H1 (cell line): ENCODE measurements around the gene PGAP3. TPM values are rescaled to one million over a fixed set of nuclear protein-coding genes. Genes with fewer than 3 reads are reported as not detected.

Source experiments
- CTCF ChIA-PET: fragments of 300-600 bp; sonication (Branson Sonifier 250); formaldehyde crosslinking; loops from one replicate; lab custom pipeline; 2021; ENCODE audit not compliant: partially characterized antibody; lab: Charles Lee
- POLR2A ChIA-PET: fragments of 300-600 bp; sonication (Branson Sonifier 250); formaldehyde crosslinking; loops from one replicate; lab custom pipeline; 2021; ENCODE audit warnings: inconsistent platforms; ENCODE audit not compliant: partially characterized antibody; lab: Charles Lee
- DNase-seq, 2 experiments: peaks; one replicate each; pipeline versions ENCODE4 v3.0.0 to v3.0.0-alpha.2; 2010 to 2022; ENCODE audit warnings: low spot score in 2 of 2, low read depth in 1 of 2, mixed read lengths in 1 of 2
- FAIRE-seq: peaks from 2 replicates; lab custom pipeline; 2011; peaks lifted over from hg19 to GRCh38; lab: Jason Lieb, UNC
- H2AFZ ChIP-seq: 2 replicates; pipeline ENCODE4 v1.8.1; 2012; ENCODE audit warnings: low read length, inconsistent platforms
- H2AK5ac ChIP-seq: 2 replicates; pipeline ENCODE4 v1.6.1; 2013; ENCODE audit warnings: low read depth, low read length
- H2BK120ac ChIP-seq: replicated peaks from 2 replicates; pipeline ENCODE3; 2013; ENCODE audit warnings: low read depth, low read length, inconsistent platforms
- H2BK12ac ChIP-seq: 2 replicates; pipeline ENCODE4 v1.6.1; 2013; ENCODE audit warnings: low read depth, low read length
- H2BK15ac ChIP-seq: 2 replicates; pipeline ENCODE4 v1.6.1; 2013; ENCODE audit warnings: low read length
- H2BK20ac ChIP-seq: 2 replicates; pipeline ENCODE4 v1.6.1; 2013; ENCODE audit warnings: low read length
- H2BK5ac ChIP-seq: 2 replicates; pipeline ENCODE4 v1.6.1; 2013; ENCODE audit warnings: low read depth, low read length
- H3K14ac ChIP-seq: 2 replicates; pipeline ENCODE4 v1.6.1; 2013; ENCODE audit warnings: inconsistent platforms; ENCODE audit not compliant: insufficient read length
- H3K18ac ChIP-seq: 2 replicates; pipeline ENCODE4 v1.6.1; 2013; ENCODE audit warnings: low read length; ENCODE audit errors: extremely low read depth
- H3K23ac ChIP-seq: 2 replicates; pipeline ENCODE4 v1.6.1; 2013; ENCODE audit warnings: inconsistent platforms; ENCODE audit not compliant: insufficient read length
- H3K23me2 ChIP-seq: 2 replicates; pipeline ENCODE4 v1.6.1; 2013; ENCODE audit warnings: low read depth, low read length
- H3K27ac ChIP-seq: 2 replicates; pipeline ENCODE4 v1.6.1; 2011; ENCODE audit warnings: low read depth, low read length, inconsistent platforms
- H3K27me3 ChIP-seq, 4 experiments: replicated peaks in 1 of 4; 1 replicate in 1 of 4; 2 replicates in 3 of 4; pipeline versions ENCODE4 v1.6.1 to v1.8.1; 2011 to 2013; ENCODE audit warnings: low read length in 3 of 4, mild to moderate bottlenecking in 3 of 4, inconsistent platforms in 2 of 4, mixed read lengths in 2 of 4, moderate library complexity in 1 of 4; ENCODE audit not compliant: control insufficient read depth in 3 of 4, insufficient read depth in 3 of 4; ENCODE audit errors: extremely low read depth in 1 of 4
- H3K36me3 ChIP-seq, 4 experiments: 2 replicates each; pipeline versions ENCODE4 v1.6.1 to v1.8.1; 2011 to 2013; ENCODE audit warnings: mild to moderate bottlenecking in 4 of 4, low read length in 3 of 4, moderate library complexity in 2 of 4, control low read depth in 1 of 4, inconsistent platforms in 1 of 4; ENCODE audit not compliant: insufficient read depth in 4 of 4, control insufficient read depth in 2 of 4
- H3K4ac ChIP-seq: replicated peaks from 2 replicates; pipeline ENCODE3; 2013; ENCODE audit warnings: low read length, low read depth, mixed read lengths, inconsistent platforms; ENCODE audit not compliant: insufficient read length
- H3K4me1 ChIP-seq, 4 experiments: replicated peaks in 1 of 4; 1 replicate in 1 of 4; 2 replicates in 3 of 4; pipeline versions ENCODE4 v1.6.1 to v1.8.1; 2011 to 2013; ENCODE audit warnings: low read length in 3 of 4, inconsistent platforms in 2 of 4, mixed read lengths in 1 of 4; ENCODE audit not compliant: insufficient read depth in 4 of 4, control insufficient read depth in 3 of 4
- H3K4me2 ChIP-seq, 2 experiments: 2 replicates each; pipeline versions ENCODE4 v1.6.1 to v1.8.1; 2011 to 2013; ENCODE audit warnings: low read depth in 2 of 2, low read length in 2 of 2, control low read depth in 1 of 2, inconsistent platforms in 1 of 2, mild to moderate bottlenecking in 1 of 2; ENCODE audit not compliant: insufficient read depth in 1 of 2
- H3K4me3 ChIP-seq, 4 experiments: fragments of 200-600, 300-600 bp in 1 of 4; sonication (generic), shearing (Covaris generic), sonication (Bioruptor Twin) in 1 of 4; 2 replicates each; pipeline versions ENCODE4 v1.5.1 to v1.8.1; 2011 to 2016; ENCODE audit warnings: low read length in 4 of 4, low read depth in 3 of 4, control low read depth in 2 of 4, inconsistent platforms in 2 of 4, mild to moderate bottlenecking in 2 of 4, mixed read lengths in 1 of 4, moderate library complexity in 1 of 4; ENCODE audit not compliant: insufficient read depth in 2 of 4; ENCODE audit errors: extremely low read depth in 1 of 4
- H3K56ac ChIP-seq: replicated peaks from 2 replicates; pipeline ENCODE3; 2013; ENCODE audit warnings: low read depth, mild to moderate bottlenecking, mixed read lengths, low read length, inconsistent platforms; ENCODE audit not compliant: insufficient read length
- H3K79me1 ChIP-seq: 2 replicates; pipeline ENCODE4 v1.6.1; 2013; ENCODE audit warnings: low read depth, low read length, control low read depth
- H3K79me2 ChIP-seq, 2 experiments: 2 replicates each; pipeline versions ENCODE4 v1.6.1 to v1.8.1; 2012 to 2013; ENCODE audit warnings: low read length in 2 of 2, mild to moderate bottlenecking in 2 of 2, inconsistent platforms in 1 of 2; ENCODE audit not compliant: insufficient read depth in 2 of 2, control insufficient read depth in 1 of 2
- H3K9ac ChIP-seq, 4 experiments: replicated peaks in 1 of 4; 1 replicate in 1 of 4; 2 replicates in 3 of 4; pipeline versions ENCODE4 v1.6.1 to v1.8.1; 2011 to 2013; ENCODE audit warnings: low read depth in 3 of 4, low read length in 3 of 4, control low read depth in 2 of 4, mild to moderate bottlenecking in 2 of 4, moderate library complexity in 2 of 4, inconsistent platforms in 1 of 4; ENCODE audit errors: extremely low read depth in 1 of 4
- H3K9me3 ChIP-seq, 2 experiments: 2 replicates each; pipeline versions ENCODE4 v1.6.1 to v1.8.1; 2012 to 2013; ENCODE audit warnings: mild to moderate bottlenecking in 2 of 2, moderate library complexity in 2 of 2, control low read depth in 1 of 2, inconsistent platforms in 1 of 2, low read depth in 1 of 2, low read length in 1 of 2, mixed read lengths in 1 of 2; ENCODE audit not compliant: insufficient read depth in 2 of 2
- H4K20me1 ChIP-seq, 2 experiments: replicated peaks in 1 of 2; 2 replicates each; pipeline versions ENCODE3 to v1.8.1; 2011 to 2013; ENCODE audit warnings: inconsistent platforms in 2 of 2, low read length in 2 of 2, mild to moderate bottlenecking in 1 of 2; ENCODE audit not compliant: insufficient read depth in 2 of 2, control insufficient read depth in 1 of 2
- H4K5ac ChIP-seq: 2 replicates; pipeline ENCODE4 v1.6.1; 2013; ENCODE audit warnings: low read length, low read depth, mixed read lengths, inconsistent platforms; ENCODE audit not compliant: insufficient read length
- H4K8ac ChIP-seq: 2 replicates; pipeline ENCODE4 v1.8.0; 2013; ENCODE audit warnings: mild to moderate bottlenecking, moderate library complexity, low read length, inconsistent platforms; ENCODE audit not compliant: insufficient read depth; ENCODE audit errors: extremely low read depth
- H4K91ac ChIP-seq: replicated peaks from 2 replicates; pipeline ENCODE3; 2013; ENCODE audit warnings: low read length, mixed read lengths, inconsistent platforms; ENCODE audit not compliant: insufficient read length
- ATF3 ChIP-seq: IDR thresholded peaks from 2 replicates; pipeline ENCODE4 v1.6.1; 2011; ENCODE audit warnings: low read depth, mild to moderate bottlenecking, low read length; ENCODE audit not compliant: insufficient read depth
- CEBPB ChIP-seq: IDR thresholded peaks from 2 replicates; pipeline ENCODE4 v1.6.1; 2012; ENCODE audit warnings: low read depth, low read length
- CHD1 ChIP-seq: IDR thresholded peaks from 2 replicates; pipeline ENCODE4 v1.6.1; 2012; ENCODE audit warnings: low read depth, low read length, improper control_type of control experiment
- POLR2A ChIP-seq, 2 experiments: IDR thresholded peaks; 1 replicate in 1 of 2; 2 replicates in 1 of 2; pipeline ENCODE4 v1.6.1; 2011; ENCODE audit warnings: low read depth in 2 of 2, low read length in 2 of 2, mild to moderate bottlenecking in 2 of 2; ENCODE audit errors: control extremely low read depth in 1 of 2
- RXRA ChIP-seq: IDR thresholded peaks from 2 replicates; pipeline ENCODE4 v1.6.1; 2011; ENCODE audit warnings: low read depth, mild to moderate bottlenecking, low read length, moderate library complexity; ENCODE audit not compliant: insufficient read depth
- SAP30 ChIP-seq: fragments of 300-600 bp; sonication (generic); IDR thresholded peaks from 2 replicates; pipeline ENCODE4 v1.7.1; 2012; ENCODE audit warnings: low read length, moderate library complexity, mild to moderate bottlenecking, inconsistent platforms; ENCODE audit not compliant: insufficient read depth, insufficient replicate concordance
- YY1 ChIP-seq: IDR thresholded peaks from 2 replicates; pipeline ENCODE4 v1.6.1; 2011; ENCODE audit warnings: low read depth, mild to moderate bottlenecking, low read length
- WGBS, 2 experiments: shearing (Covaris generic) in 1 of 2; methylation state at CpG; one replicate each; pipeline versions ENCODE4 v1.1.6 to v1.1.7; 2013 to 2015; ENCODE audit warnings: low lambda C conversion rate in 2 of 2, mixed read lengths in 2 of 2, inconsistent platforms in 1 of 2, low coverage in 1 of 2, missing lambda C conversion rate in 1 of 2; ENCODE audit not compliant: insufficient replicate concordance in 2 of 2, insufficient coverage in 1 of 2, insufficient read length in 1 of 2; ENCODE audit errors: extremely low coverage in 1 of 2, missing lambda C conversion rate in 1 of 2; 5-methylcytosine and 5-hydroxymethylcytosine counted together
- polyA plus RNA-seq, 7 experiments: library from polyadenylated mRNA; depleted of rRNA in 3 of 7; stranded (reverse) in 5 of 7; unstranded in 2 of 7; fragments of >200 nt in 5 of 7; fragments of 200-250 nt in 2 of 7; gene quantifications; 1 replicate in 5 of 7; 2 replicates in 1 of 7; 4 replicates in 1 of 7; pipeline versions ENCODE4 v1.2.1 to v1.2.3, GENCODE V29; 2011 to 2013; ENCODE audit warnings: missing spikeins in 2 of 7, mixed read lengths in 2 of 7
- total RNA-seq: library from RNA; stranded (reverse); fragmentation: NEBNext Ultra II Directional; extraction: Animal tissue kit (Norgen Biotek cat#: 25700); gene quantifications from 2 replicates; pipeline ENCODE4 v1.2.1, GENCODE V29; 2021

PGAP3 gene
- total and polyA plus RNA-seq, 2 of the 8 experiments (the other 6 are each of a cell fraction or from before 2014, with no cell fraction given) = 21.0 to 30.7 TPM

- Histone ChIP-seq H4K20me1 (no peaks in the 10 kb centered on the region), H2BK12ac (peak within 1 kb of the TSS; percentile 75; the same call in 1 of the 2 replicates), H3K4ac (peak within 1 kb of the TSS; percentile 89), H2AK5ac (peak within 1 kb of the TSS; percentile 66), H2BK20ac (peak within 1 kb of the TSS; percentile 95), H3K56ac (no peak within 1 kb of the TSS), H3K27ac (peak within 1 kb of the TSS; percentile 26; the same call in 1 of the 2 replicates), H3K79me2 (no peaks in the 10 kb centered on the region), H3K23me2 (peaks cover 11% of the 10 kb centered on the region; the same call in 1 of the 2 replicates), H3K79me1 (no peaks in the 10 kb centered on the region), H2BK15ac (peak within 1 kb of the TSS; percentile 98; the same call in 1 of the 2 replicates), H3K4me2 (peak within 1 kb of the TSS; percentile 54 to 67), H3K9ac (no peak within 1 kb of the TSS; a peak in 2 of 7 replicates), H2BK5ac (peak within 1 kb of the TSS; percentile 79; the same call in 1 of the 2 replicates), H3K23ac (peak within 1 kb of the TSS; percentile 6), H2AFZ (no peak within 1 kb of the TSS), H3K27me3 (peaks cover 0 to 20% (median 6%) of the 10 kb centered on the region in 4 experiments; a peak in 4 of 7 replicates), H3K18ac (peak within 1 kb of the TSS; percentile 65), H3K9me3 (no peaks in the 10 kb centered on the region), H4K91ac (peak within 1 kb of the TSS; percentile 92), H4K8ac (no peak within 1 kb of the TSS; the same call in none of the 2 replicates), H3K14ac (no peak within 1 kb of the TSS), H2BK120ac (no peak within 1 kb of the TSS), H3K4me3 (peak within 1 kb of the TSS in 1 of 4 experiments; percentile 50; a peak in 2 of 8 replicates), H3K36me3 (peaks cover 0 to 9% (median 2%) of the 10 kb centered on the region in 4 experiments; a peak in 3 of 8 replicates), H3K4me1 (peaks cover 0 to 48% (median 43%) of the 10 kb centered on the region in 4 experiments; a peak in 6 of 7 replicates), H4K5ac (no peak within 1 kb of the TSS)
- FAIRE-seq (no peak), DNase-seq (no peak)
- TF ChIP-seq CHD1 = no peak
- no peak for TF ChIP-seq ATF3
- no peak for TF ChIP-seq SAP30
- TF ChIP-seq YY1 = no peak
- TF ChIP-seq POLR2A (IDR thresholded peaks at IDR 0.05; ENCODE audit: control extremely low read depth in 1 of 2, low read depth in 2 of 2, low read length in 2 of 2) = no peak
- no peak for TF ChIP-seq CEBPB
- no peak for TF ChIP-seq RXRA
- POLR2A ChIA-PET = interaction anchor here (0.6 to 32.5 kb wide), 7 partner anchors 11 to 75 kb away, joined by 3 to 708 read pairs (median 5); partner anchors contain the start of genes ERBB2, PGAP3 and PPP1R1B
- CTCF ChIA-PET = interaction anchor here (0.6 to 52.4 kb wide), 10 partner anchors 9 to 785 kb away, joined by 3 to 1885 read pairs (median 4); partner anchors contain the start of genes MIEN1, PGAP3, PPP1R1B and STARD3
- 78% methylated on average over 14 of the region's 15 CpGs; no CpG with 5 or more reads in 1 of the 2 experiments for WGBS, 2 experiments
These were observed 23.0 kb downstream of the PGAP3 start, which contains the start of gene TCAP for GRCh38 chr17:39664581-39665561. TSS of gene TCAP (plus strand) at chr17:39665349. CDS start at chr17:39665360, 11 bp downstream.
